Astrocyte (in vitro differentiated cells and primary cell): Measurements from ENCODE around the gene ACSF3. TPM values are rescaled to one million over a fixed set of nuclear protein-coding genes. Genes with fewer than 3 reads are reported as not detected.

Source experiments
- DNase-seq: peaks from one replicate; pipeline ENCODE4 v3.0.0-alpha.2; 2010; ENCODE audit warnings: low read depth
- FAIRE-seq: peaks from 2 replicates; lab custom pipeline; 2011; peaks lifted over from hg19 to GRCh38; lab: Jason Lieb, UNC
- H2AFZ ChIP-seq: 2 replicates; pipeline ENCODE4 v1.6.0; 2012; ENCODE audit warnings: low read depth, low read length, inconsistent platforms
- H3K27ac ChIP-seq: 2 replicates; pipeline ENCODE4 v1.5.1; 2011; ENCODE audit warnings: low read depth, low read length, inconsistent platforms
- H3K27me3 ChIP-seq: 2 replicates; pipeline ENCODE4 v1.6.0; 2011; ENCODE audit warnings: low read length, inconsistent platforms; ENCODE audit not compliant: insufficient read depth
- H3K36me3 ChIP-seq: 2 replicates; pipeline ENCODE4 v1.5.1; 2011; ENCODE audit warnings: low read length, inconsistent platforms; ENCODE audit not compliant: insufficient read depth
- H3K4me1 ChIP-seq: 2 replicates; pipeline ENCODE4 v1.5.1; 2011; ENCODE audit warnings: low read length, inconsistent platforms; ENCODE audit not compliant: insufficient read depth
- H3K4me2 ChIP-seq: 2 replicates; pipeline ENCODE4 v1.6.0; 2012; ENCODE audit warnings: low read length, inconsistent platforms
- H3K4me3 ChIP-seq: 2 replicates; pipeline ENCODE4 v1.5.1; 2011; ENCODE audit warnings: low read depth, mild to moderate bottlenecking, low read length, inconsistent platforms; ENCODE audit not compliant: insufficient read depth
- H3K79me2 ChIP-seq: 2 replicates; pipeline ENCODE4 v1.6.0; 2012; ENCODE audit warnings: mild to moderate bottlenecking, low read length, inconsistent platforms; ENCODE audit not compliant: insufficient read depth
- H3K9ac ChIP-seq: 2 replicates; pipeline ENCODE4 v1.6.0; 2012; ENCODE audit warnings: mild to moderate bottlenecking, low read length, inconsistent platforms
- H3K9me3 ChIP-seq: 2 replicates; pipeline ENCODE4 v1.5.1; 2012; ENCODE audit warnings: low read depth, mild to moderate bottlenecking, low read length, inconsistent platforms; ENCODE audit not compliant: insufficient read depth
- H4K20me1 ChIP-seq: 2 replicates; pipeline ENCODE4 v1.6.0; 2012; ENCODE audit warnings: low read length, inconsistent platforms; ENCODE audit not compliant: insufficient read depth
- H3K27ac Mint-ChIP-seq: one replicate; pipeline ENCODE4 v1.8.0; 2021; ENCODE audit warnings: mild to moderate bottlenecking, mixed read lengths; ENCODE audit not compliant: unreplicated experiment
- H3K27me3 Mint-ChIP-seq: one replicate; pipeline ENCODE4 v1.8.0; 2021; ENCODE audit warnings: low read depth, mixed read lengths; ENCODE audit not compliant: unreplicated experiment
- H3K36me3 Mint-ChIP-seq: one replicate; pipeline ENCODE4 v1.8.0; 2021; ENCODE audit warnings: low read depth, mixed read lengths; ENCODE audit not compliant: unreplicated experiment
- H3K4me1 Mint-ChIP-seq: one replicate; pipeline ENCODE4 v1.8.0; 2021; ENCODE audit warnings: low read depth, mixed read lengths; ENCODE audit not compliant: unreplicated experiment
- H3K4me3 Mint-ChIP-seq: one replicate; pipeline ENCODE4 v1.8.0; 2021; ENCODE audit warnings: mild to moderate bottlenecking, moderate library complexity, mixed read lengths; ENCODE audit not compliant: unreplicated experiment
- H3K9me3 Mint-ChIP-seq: one replicate; pipeline ENCODE4 v1.8.0; 2021; ENCODE audit warnings: mild to moderate bottlenecking, mixed read lengths; ENCODE audit not compliant: unreplicated experiment
- EZH2 ChIP-seq: IDR thresholded peaks from 2 replicates; pipeline ENCODE4 v1.6.1; 2012; ENCODE audit warnings: mild to moderate bottlenecking, low read length, inconsistent platforms; ENCODE audit not compliant: insufficient read depth
- total RNA-seq: library from RNA; stranded (reverse); gene quantifications from 2 replicates; pipeline ENCODE4 v1.2.1, GENCODE V29; 2021
- TF ChIP-seq, protein P1 (sequence below): IDR thresholded peaks from 2 replicates; pipeline ENCODE4 v1.5.1; 2011; ENCODE audit warnings: low read depth, mild to moderate bottlenecking, inconsistent platforms, low read length, moderate library complexity; ENCODE audit not compliant: insufficient read depth

ACSF3 gene
- total RNA-seq, 1 donor from 2014 or later: 17.0 TPM

DNA sequence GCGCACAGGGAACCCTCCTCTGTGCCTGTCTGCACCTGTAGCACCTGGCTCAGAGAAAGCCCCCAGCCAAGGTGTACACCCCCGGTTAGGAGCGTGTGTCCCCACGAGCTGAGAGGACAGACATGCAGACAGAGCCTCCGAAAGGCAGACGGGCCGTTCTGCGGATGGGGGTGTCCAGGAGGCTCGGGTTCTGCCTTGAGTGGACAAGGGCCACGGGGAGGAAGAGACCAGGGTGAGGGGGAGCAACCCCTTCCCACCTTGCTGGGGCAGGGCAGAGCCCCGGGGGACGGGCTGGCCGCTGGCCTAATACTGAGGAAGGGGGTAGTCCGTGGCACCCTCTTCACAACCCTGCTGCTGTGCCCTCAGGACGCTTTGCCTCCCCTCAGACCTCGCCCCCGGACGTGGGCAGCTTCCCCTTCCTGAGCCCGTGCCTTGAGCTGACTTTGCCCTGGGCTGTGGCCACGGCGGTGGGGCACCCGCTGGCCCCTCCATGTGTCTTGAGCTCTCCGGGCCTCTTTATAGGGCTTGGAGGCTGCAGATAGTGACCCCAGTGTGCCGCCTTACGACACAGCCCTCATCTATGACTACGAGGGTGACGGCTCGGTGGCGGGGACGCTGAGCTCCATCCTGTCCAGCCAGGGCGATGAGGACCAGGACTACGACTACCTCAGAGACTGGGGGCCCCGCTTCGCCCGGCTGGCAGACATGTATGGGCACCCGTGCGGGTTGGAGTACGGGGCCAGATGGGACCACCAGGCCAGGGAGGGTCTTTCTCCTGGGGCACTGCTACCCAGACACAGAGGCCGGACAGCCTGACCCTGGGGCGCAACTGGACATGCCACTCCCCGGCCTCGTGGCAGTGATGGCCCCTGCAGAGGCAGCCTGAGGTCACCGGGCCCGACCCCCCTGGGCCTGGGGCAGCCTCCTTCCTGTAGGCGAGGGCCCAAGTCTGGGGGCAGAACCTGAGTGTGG is 101.0 kb downstream of the ACSF3 start:
- no peaks in the 10 kb centered on the region for H3K36me3 ChIP-seq
- no peak overlapping the region for H3K27ac ChIP-seq
- TF ChIP-seq, protein P1, sequence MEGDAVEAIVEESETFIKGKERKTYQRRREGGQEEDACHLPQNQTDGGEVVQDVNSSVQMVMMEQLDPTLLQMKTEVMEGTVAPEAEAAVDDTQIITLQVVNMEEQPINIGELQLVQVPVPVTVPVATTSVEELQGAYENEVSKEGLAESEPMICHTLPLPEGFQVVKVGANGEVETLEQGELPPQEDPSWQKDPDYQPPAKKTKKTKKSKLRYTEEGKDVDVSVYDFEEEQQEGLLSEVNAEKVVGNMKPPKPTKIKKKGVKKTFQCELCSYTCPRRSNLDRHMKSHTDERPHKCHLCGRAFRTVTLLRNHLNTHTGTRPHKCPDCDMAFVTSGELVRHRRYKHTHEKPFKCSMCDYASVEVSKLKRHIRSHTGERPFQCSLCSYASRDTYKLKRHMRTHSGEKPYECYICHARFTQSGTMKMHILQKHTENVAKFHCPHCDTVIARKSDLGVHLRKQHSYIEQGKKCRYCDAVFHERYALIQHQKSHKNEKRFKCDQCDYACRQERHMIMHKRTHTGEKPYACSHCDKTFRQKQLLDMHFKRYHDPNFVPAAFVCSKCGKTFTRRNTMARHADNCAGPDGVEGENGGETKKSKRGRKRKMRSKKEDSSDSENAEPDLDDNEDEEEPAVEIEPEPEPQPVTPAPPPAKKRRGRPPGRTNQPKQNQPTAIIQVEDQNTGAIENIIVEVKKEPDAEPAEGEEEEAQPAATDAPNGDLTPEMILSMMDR: no peak
- no peak for TF ChIP-seq EZH2
- Mint-ChIP-seq H3K27ac (no peak overlapping the region), H3K36me3 (no peaks in the 10 kb centered on the region), H3K4me3 (no peak overlapping the region), H3K4me1 (no peaks in the 10 kb centered on the region), H3K9me3 (no peaks in the 10 kb centered on the region), H3K27me3 (peaks cover 12% of the 10 kb centered on the region)
- peaks cover 5% of the 10 kb centered on the region for H4K20me1 ChIP-seq
- no peak overlapping the region for H3K4me2 ChIP-seq
- DNase-seq (no peak), FAIRE-seq (no peak)
- H3K9me3 ChIP-seq: no peaks in the 10 kb centered on the region
- no peak overlapping the region for H2AFZ ChIP-seq
- H3K4me1 ChIP-seq: no peaks in the 10 kb centered on the region
- no peak overlapping the region for H3K4me3 ChIP-seq
- H3K79me2 ChIP-seq: no peaks in the 10 kb centered on the region
- H3K9ac ChIP-seq: no peak overlapping the region
- H3K27me3 ChIP-seq: peaks cover 2% of the 10 kb centered on the region

DNA sequence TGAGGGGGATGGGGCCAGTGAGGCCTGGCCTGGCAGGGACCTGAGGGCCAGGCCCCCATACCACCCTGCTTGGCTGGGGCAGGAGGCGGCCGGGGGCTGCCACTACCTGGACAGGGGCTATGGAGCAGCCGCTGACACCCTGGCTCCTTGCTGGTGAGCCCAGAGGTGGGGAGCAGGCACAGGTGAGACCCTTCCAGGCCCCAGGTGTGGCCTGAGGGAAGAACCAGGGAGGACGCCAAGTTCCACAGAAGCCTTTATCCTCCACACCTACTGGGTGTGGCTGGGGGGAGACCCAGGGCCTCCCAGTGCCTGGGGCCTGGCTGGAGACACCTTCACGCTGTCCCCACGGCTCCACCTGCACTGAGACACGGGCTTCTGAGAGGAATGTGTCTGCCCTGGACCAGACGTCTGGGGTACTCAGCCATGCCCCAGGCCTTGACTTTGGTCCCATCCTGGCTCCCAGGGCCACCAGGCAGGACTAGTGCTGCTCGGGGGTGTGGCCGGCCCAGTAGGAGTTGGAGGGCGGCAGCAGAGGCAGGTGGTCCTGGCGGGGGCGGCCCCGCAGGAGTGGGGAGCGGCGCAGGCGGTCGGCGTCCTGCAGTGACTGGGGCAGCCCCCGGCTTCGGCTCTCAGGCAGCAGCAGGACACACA is 102.0 kb downstream of the ACSF3 start:
- no peak overlapping the region for H3K4me2 ChIP-seq
- H3K27ac Mint-ChIP-seq: no peak overlapping the region
- no peak overlapping the region for H3K4me3 ChIP-seq
- no peaks in the 10 kb centered on the region for H3K9me3 ChIP-seq
- no peaks in the 10 kb centered on the region for H3K4me1 Mint-ChIP-seq
- H3K27me3 Mint-ChIP-seq: peaks cover 20% of the 10 kb centered on the region
- DNase-seq (no peak), FAIRE-seq (no peak)
- H3K79me2 ChIP-seq: no peaks in the 10 kb centered on the region
- H3K4me3 Mint-ChIP-seq: no peak overlapping the region
- no peaks in the 10 kb centered on the region for H3K36me3 ChIP-seq
- no peaks in the 10 kb centered on the region for H3K36me3 Mint-ChIP-seq
- no peak for TF ChIP-seq EZH2
- TF ChIP-seq, protein P1: no peak
- no peak overlapping the region for H3K9ac ChIP-seq
- H3K27me3 ChIP-seq: peaks cover 8% of the 10 kb centered on the region
- peaks cover 5% of the 10 kb centered on the region for H4K20me1 ChIP-seq
- no peaks in the 10 kb centered on the region for H3K9me3 Mint-ChIP-seq
- H3K27ac ChIP-seq: no peak overlapping the region
- H3K4me1 ChIP-seq: no peaks in the 10 kb centered on the region
- H2AFZ ChIP-seq: no peak overlapping the region
